H9 (cell line): Measurements from ENCODE around the gene ADGRA1. TPM values are rescaled to one million over a fixed set of nuclear protein-coding genes. Genes with fewer than 3 reads are reported as not detected.
A peak's percentile ranks its signal among the peaks of the same experiment; 100 is the strongest.

Experiments used
- DNase-seq: peaks from one replicate; pipeline ENCODE4 v3.0.0-alpha.2; 2017
- H2AFZ ChIP-seq: one replicate; pipeline ENCODE4 v1.6.1; 2013; ENCODE audit warnings: mild to moderate bottlenecking, low read length, control low read depth, moderate library complexity
- H2AK5ac ChIP-seq: 2 replicates; pipeline ENCODE4 v1.6.1; 2013; ENCODE audit warnings: low read length, control low read depth, mixed read lengths; ENCODE audit not compliant: insufficient read length
- H2BK120ac ChIP-seq: one replicate; pipeline ENCODE4 v1.6.1; 2013; ENCODE audit warnings: low read depth, mild to moderate bottlenecking, low read length, control low read depth, inconsistent platforms; ENCODE audit not compliant: poor library complexity, severe bottlenecking
- H2BK12ac ChIP-seq: 2 replicates; pipeline ENCODE4 v1.6.1; 2013; ENCODE audit warnings: low read length, control low read depth, mixed read lengths, low read depth; ENCODE audit not compliant: insufficient read length
- H2BK15ac ChIP-seq: 2 replicates; pipeline ENCODE4 v1.6.1; 2013; ENCODE audit warnings: low read depth, low read length, control low read depth
- H2BK20ac ChIP-seq: one replicate; pipeline ENCODE4 v1.6.1; 2013; ENCODE audit warnings: low read depth, mild to moderate bottlenecking, low read length, control low read depth, inconsistent platforms; ENCODE audit not compliant: poor library complexity, severe bottlenecking
- H2BK5ac ChIP-seq: 2 replicates; pipeline ENCODE4 v1.6.1; 2013; ENCODE audit warnings: low read length, control low read depth, mixed read lengths; ENCODE audit not compliant: insufficient read length
- H3K14ac ChIP-seq: 2 replicates; pipeline ENCODE4 v1.6.1; 2013; ENCODE audit warnings: low read length, control low read depth; ENCODE audit not compliant: insufficient read depth
- H3K18ac ChIP-seq: 2 replicates; pipeline ENCODE4 v1.6.1; 2013; ENCODE audit warnings: low read depth, mild to moderate bottlenecking, mixed read lengths, low read length, control low read depth; ENCODE audit not compliant: insufficient read length
- H3K23ac ChIP-seq: 2 replicates; pipeline ENCODE4 v1.6.1; 2013; ENCODE audit warnings: low read length, control low read depth, mixed read lengths, low read depth; ENCODE audit not compliant: insufficient read length
- H3K23me2 ChIP-seq: 2 replicates; pipeline ENCODE4 v1.6.1; 2013; ENCODE audit warnings: low read depth, mild to moderate bottlenecking, mixed read lengths, low read length, control low read depth; ENCODE audit not compliant: insufficient read length, poor library complexity, severe bottlenecking
- H3K27ac ChIP-seq: 2 replicates; pipeline ENCODE4 v1.5.1; 2013; ENCODE audit warnings: low read length, control low read depth, mixed read lengths, low read depth; ENCODE audit not compliant: insufficient read length
- H3K27me3 ChIP-seq: 2 replicates; pipeline ENCODE4 v1.6.1; 2013; ENCODE audit warnings: low read length, control low read depth, inconsistent platforms; ENCODE audit not compliant: insufficient read depth
- H3K4ac ChIP-seq: 2 replicates; pipeline ENCODE4 v1.6.1; 2013; ENCODE audit warnings: low read depth, mild to moderate bottlenecking, control low read depth, inconsistent platforms, low read length, moderate library complexity
- H3K4me1 ChIP-seq: 2 replicates; pipeline ENCODE4 v1.6.1; 2013; ENCODE audit warnings: low read length, control low read depth, inconsistent platforms; ENCODE audit not compliant: insufficient read depth
- H3K4me2 ChIP-seq: 2 replicates; pipeline ENCODE4 v1.6.1; 2013; ENCODE audit warnings: low read length, control low read depth, mixed read lengths; ENCODE audit not compliant: insufficient read length, insufficient read depth
- H3K56ac ChIP-seq: 2 replicates; pipeline ENCODE4 v1.6.1; 2013; ENCODE audit warnings: low read depth, mild to moderate bottlenecking, mixed read lengths, low read length, control low read depth; ENCODE audit not compliant: insufficient read length
- H3K79me1 ChIP-seq: 2 replicates; pipeline ENCODE4 v1.6.1; 2013; ENCODE audit warnings: low read depth, mild to moderate bottlenecking, moderate library complexity, low read length, control low read depth, inconsistent platforms; ENCODE audit not compliant: insufficient read depth, poor library complexity, severe bottlenecking
- H3K79me2 ChIP-seq: 2 replicates; pipeline ENCODE4 v1.6.1; 2013; ENCODE audit warnings: low read length, control low read depth, inconsistent platforms; ENCODE audit not compliant: insufficient read depth
- H3K9ac ChIP-seq: 2 replicates; pipeline ENCODE4 v1.6.1; 2013; ENCODE audit warnings: low read length, control low read depth, mixed read lengths; ENCODE audit not compliant: insufficient read length; ENCODE audit errors: extremely low read depth
- H3K9me3 ChIP-seq: one replicate; pipeline ENCODE4 v1.6.1; 2013; ENCODE audit warnings: low read depth, low read length, inconsistent platforms; ENCODE audit not compliant: control insufficient read depth
- H3T11ph ChIP-seq: one replicate; pipeline ENCODE4 v1.6.1; 2013; ENCODE audit warnings: mild to moderate bottlenecking, low read length, control low read depth, inconsistent platforms
- H4K20me1 ChIP-seq: one replicate; pipeline ENCODE4 v1.6.1; 2013; ENCODE audit not compliant: control insufficient read depth, insufficient read length, insufficient read depth
- H4K5ac ChIP-seq: 2 replicates; pipeline ENCODE4 v1.6.1; 2013; ENCODE audit warnings: low read depth, mild to moderate bottlenecking, mixed read lengths, low read length, control low read depth; ENCODE audit not compliant: insufficient read length
- H4K8ac ChIP-seq: replicated peaks from 2 replicates; pipeline ENCODE4 v1.6.1; 2013; ENCODE audit warnings: low read length, control low read depth, mixed read lengths, low read depth; ENCODE audit not compliant: insufficient read length
- H4K91ac ChIP-seq: 2 replicates; pipeline ENCODE4 v1.6.1; 2013; ENCODE audit warnings: low read depth, mild to moderate bottlenecking, moderate library complexity, mixed read lengths, low read length, control low read depth; ENCODE audit not compliant: insufficient read length
- H3K27ac Mint-ChIP-seq, 3 experiments: 2 replicates in 2 of 3; 3 replicates in 1 of 3; pipeline ENCODE4 v1.8.0; 2020 to 2021; ENCODE audit warnings: mixed read lengths in 3 of 3, mild to moderate bottlenecking in 1 of 3, moderate library complexity in 1 of 3
- H3K27me3 Mint-ChIP-seq: 2 replicates; pipeline ENCODE4 v1.8.0; 2021; ENCODE audit warnings: low read depth, mild to moderate bottlenecking, moderate library complexity, mixed read lengths
- H3K36me3 Mint-ChIP-seq, 3 experiments: 2 replicates in 2 of 3; 3 replicates in 1 of 3; pipeline ENCODE4 v1.8.0; 2020 to 2021; ENCODE audit warnings: low read depth in 3 of 3, mixed read lengths in 3 of 3; ENCODE audit not compliant: insufficient read depth in 1 of 3
- H3K4me1 Mint-ChIP-seq, 2 experiments: 2 replicates each; pipeline ENCODE4 v1.8.0; 2020; ENCODE audit warnings: mixed read lengths in 2 of 2
- H3K4me3 Mint-ChIP-seq, 2 experiments: 2 replicates in 1 of 2; 3 replicates in 1 of 2; pipeline ENCODE4 v1.8.0; 2020 to 2021; ENCODE audit warnings: mild to moderate bottlenecking in 2 of 2, mixed read lengths in 2 of 2, moderate library complexity in 1 of 2
- H3K9me3 Mint-ChIP-seq, 2 experiments: 2 replicates in 1 of 2; 3 replicates in 1 of 2; pipeline ENCODE4 v1.8.0; 2020; ENCODE audit warnings: mild to moderate bottlenecking in 2 of 2, mixed read lengths in 2 of 2, moderate library complexity in 1 of 2
- CTCF ChIP-seq: fragments of 200-600 bp; sonication (generic); conservative IDR thresholded peaks from 3 replicates; pipeline ENCODE4 v1.8.0; 2021; ENCODE audit warnings: antibody characterized with exemption, mild to moderate bottlenecking
- WGBS: extraction: QIAGEN DNeasy Blood & Tissue Kit; methylation state at CpG from one replicate; pipeline ENCODE4 v1.1.7; 2013; ENCODE audit warnings: missing lambda C conversion rate, low lambda C conversion rate, mixed read lengths; ENCODE audit not compliant: insufficient read length; ENCODE audit errors: extremely low coverage; 5-methylcytosine and 5-hydroxymethylcytosine counted together
- total RNA-seq: library from RNA; stranded (reverse); gene quantifications from 2 replicates; pipeline ENCODE4 v1.2.1, GENCODE V29; 2021

Gene ADGRA1
- total RNA-seq, 1 experiment from 2014 or later, result 0.11 TPM

- Histone ChIP-seq H3K79me2 (no peaks in the 10 kb centered on the region), H3K9me3 (no peaks in the 10 kb centered on the region), H3K23me2 (no peaks in the 10 kb centered on the region), H3K79me1 (no peaks in the 10 kb centered on the region), H2AFZ (no peak overlapping the region), H3K23ac (no peak overlapping the region), H4K8ac (no peak overlapping the region), H3T11ph (no peak overlapping the region), H2BK5ac (no peak overlapping the region), H3K4ac (no peak overlapping the region), H2AK5ac (no peak overlapping the region), H3K18ac (no peak overlapping the region), H2BK12ac (no peak overlapping the region), H3K4me2 (no peak overlapping the region), H4K91ac (no peak overlapping the region), H3K14ac (no peak overlapping the region; the same call in 1 of the 2 replicates), H3K27me3 (no peaks in the 10 kb centered on the region), H2BK15ac (peak overlapping the region; percentile 93; the same call in 1 of the 2 replicates), H3K9ac (no peak overlapping the region), H4K20me1 (no peaks in the 10 kb centered on the region), H4K5ac (no peak overlapping the region), H2BK20ac (no peak overlapping the region), H3K56ac (no peak overlapping the region), H2BK120ac (no peak overlapping the region), H3K4me1 (no peaks in the 10 kb centered on the region), H3K27ac (no peak overlapping the region)
- TF ChIP-seq CTCF, result no peak
- WGBS, result no CpG with 5 or more reads among the region's 18 CpGs
- DNase-seq, result no peak
- H3K4me1 Mint-ChIP-seq, result peaks cover 0 to 7% of the 10 kb centered on the region in 2 experiments; a peak in 1 of 4 replicates
- no peaks in the 10 kb centered on the region; a peak in 1 of 7 replicates for H3K36me3 Mint-ChIP-seq
- H3K27ac Mint-ChIP-seq, result no peak overlapping the region
- H3K4me3 Mint-ChIP-seq, result no peak overlapping the region
- peaks cover 0 to 2% of the 10 kb centered on the region in 2 experiments; a peak in 1 of 5 replicates for H3K9me3 Mint-ChIP-seq
- peaks cover 3% of the 10 kb centered on the region for H3K27me3 Mint-ChIP-seq
Observed at GRCh38 chr10:133060022-133060421, 27.7 kb upstream of the ADGRA1 start.
